ENCODE results near the gene COL20A1.

The COL20A1 gene

GRCh38 chr20:63268256-63268655 is 24.7 kb upstream of the COL20A1 start:
- no peak overlapping the region for H3K27ac ChIP-seq
- no peak for TF ChIP-seq CTCF (conservative IDR thresholded peaks at IDR 0.05)
- TF ChIP-seq ZFX (IDR thresholded peaks at IDR 0.05) = no peak

- H3K27ac ChIP-seq = no peak overlapping the region
- TF ChIP-seq ZFX (IDR thresholded peaks at IDR 0.05) = no peak
- no peak for TF ChIP-seq CTCF (conservative IDR thresholded peaks at IDR 0.05)
Observed at GRCh38 chr20:63268671-63269439, 24.1 kb upstream of the COL20A1 start.

GRCh38 chr20:63269724-63270123 is 23.3 kb upstream of the COL20A1 start:
- H3K27ac ChIP-seq = no peak overlapping the region
- TF ChIP-seq ZFX (IDR thresholded peaks at IDR 0.05) (no peak), CTCF (conservative IDR thresholded peaks at IDR 0.05) (no peak)

- no peak overlapping the region for H3K27ac ChIP-seq
- TF ChIP-seq ZFX (IDR thresholded peaks at IDR 0.05) (no peak), CTCF (conservative IDR thresholded peaks at IDR 0.05) (no peak)
Observed at GRCh38 chr20:63270606-63271325, 22.2 kb upstream of the COL20A1 start.

GRCh38 chr20:63272105-63273058 is 20.6 kb upstream of the COL20A1 start, which contains the start of gene ARFGAP1:
ARFGAP1 (plus strand) TSS chr20:63272813; CDS start chr20:63275581, 2,768 bp downstream.
- TF ChIP-seq CTCF (conservative IDR thresholded peaks at IDR 0.05) = no peak
- peak; percentile 70; the same call in 1 of the 2 replicates for TF ChIP-seq ZFX (IDR thresholded peaks at IDR 0.05)
- H3K27ac ChIP-seq = peak within 1 kb of the TSS; percentile 86

GRCh38 chr20:63273059-63273579 is 19.9 kb upstream of the COL20A1 start:
- peak overlapping the region; percentile 86 for H3K27ac ChIP-seq
- no peak for TF ChIP-seq CTCF (conservative IDR thresholded peaks at IDR 0.05)
- TF ChIP-seq ZFX (IDR thresholded peaks at IDR 0.05) = peak; percentile 18; the same call in 1 of the 2 replicates
